Activated CD4-positive, alpha-beta T cell treated with anti-CD3 and anti-CD28 coated beads, Interleukin-2, amount 10 ng/mL, durations not matched to agents 7 days and 5 days (primary cell): ENCODE results near the gene NOXO1. TPM values are rescaled to one million over a fixed set of nuclear protein-coding genes. Genes with fewer than 3 reads are reported as not detected.

ENCODE experiments used
- CTCF ChIA-PET: fragments of 350-600 bp; sonication (Branson Sonifier 250); formaldehyde crosslinking; loops from one replicate; lab custom pipeline; 2021; ENCODE audit warnings: antibody characterized with exemption; lab: Charles Lee
- POLR2A ChIA-PET: fragments of 350-600 bp; sonication (Branson Sonifier 250); formaldehyde crosslinking; loops from one replicate; lab custom pipeline; 2021; ENCODE audit warnings: antibody characterized with exemption; lab: Charles Lee
- DNase-seq: peaks from one replicate; pipeline ENCODE4 v3.0.0-alpha.2; 2020
- H3K27ac Mint-ChIP-seq: one replicate; pipeline ENCODE4 v1.8.0; 2021; ENCODE audit warnings: mild to moderate bottlenecking, moderate library complexity, mixed read lengths
- H3K27me3 Mint-ChIP-seq: one replicate; pipeline ENCODE4 v1.8.0; 2021; ENCODE audit warnings: mixed read lengths
- H3K36me3 Mint-ChIP-seq: one replicate; pipeline ENCODE4 v1.8.0; 2021; ENCODE audit warnings: low read depth, mixed read lengths
- H3K4me1 Mint-ChIP-seq: one replicate; pipeline ENCODE4 v1.8.0; 2021; ENCODE audit warnings: mixed read lengths
- H3K4me3 Mint-ChIP-seq: one replicate; pipeline ENCODE4 v1.8.0; 2021; ENCODE audit warnings: mild to moderate bottlenecking, moderate library complexity, mixed read lengths
- H3K9me3 Mint-ChIP-seq: one replicate; pipeline ENCODE4 v1.8.0; 2021; ENCODE audit warnings: mixed read lengths
- total RNA-seq, 2 experiments: library from RNA; stranded (reverse); gene quantifications; one replicate each; pipeline ENCODE4 v1.2.3, GENCODE V29; 2021

Gene NOXO1
- total RNA-seq, 2 experiments from 2014 or later: 0.87 to 0.89 TPM

DNA sequence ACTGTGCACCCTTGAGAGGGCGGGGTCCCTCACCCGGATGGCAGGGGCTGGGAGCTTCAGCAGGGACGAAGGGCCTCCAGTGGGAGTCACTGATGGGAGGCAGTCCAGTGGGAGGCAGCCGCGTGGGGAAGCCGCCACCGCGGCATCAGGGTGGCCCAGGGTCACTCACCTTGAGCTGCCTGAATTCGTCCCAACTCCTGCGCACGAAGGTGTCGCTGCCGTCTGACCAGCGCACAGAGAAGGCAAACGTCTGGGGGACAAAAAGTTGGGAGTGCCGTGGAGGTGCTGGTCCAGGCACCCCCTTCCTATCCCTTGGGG, 540 bp downstream of the NOXO1 start:
- no peak for DNase-seq
- CTCF ChIA-PET: interaction anchor here (0.7 to 2.0 kb wide), 3 partner anchors 9 to 299 kb away, joined by 5 to 7 read pairs (median 5); partner anchors contain the start of gene TBL3
- Mint-ChIP-seq H3K9me3 (no peaks in the 10 kb centered on the region), H3K27me3 (peaks cover 31% of the 10 kb centered on the region), H3K36me3 (peaks cover 6% of the 10 kb centered on the region), H3K4me1 (peaks cover 16% of the 10 kb centered on the region), H3K27ac (no peak overlapping the region), H3K4me3 (no peak overlapping the region)
- POLR2A ChIA-PET: no interaction called here

DNA sequence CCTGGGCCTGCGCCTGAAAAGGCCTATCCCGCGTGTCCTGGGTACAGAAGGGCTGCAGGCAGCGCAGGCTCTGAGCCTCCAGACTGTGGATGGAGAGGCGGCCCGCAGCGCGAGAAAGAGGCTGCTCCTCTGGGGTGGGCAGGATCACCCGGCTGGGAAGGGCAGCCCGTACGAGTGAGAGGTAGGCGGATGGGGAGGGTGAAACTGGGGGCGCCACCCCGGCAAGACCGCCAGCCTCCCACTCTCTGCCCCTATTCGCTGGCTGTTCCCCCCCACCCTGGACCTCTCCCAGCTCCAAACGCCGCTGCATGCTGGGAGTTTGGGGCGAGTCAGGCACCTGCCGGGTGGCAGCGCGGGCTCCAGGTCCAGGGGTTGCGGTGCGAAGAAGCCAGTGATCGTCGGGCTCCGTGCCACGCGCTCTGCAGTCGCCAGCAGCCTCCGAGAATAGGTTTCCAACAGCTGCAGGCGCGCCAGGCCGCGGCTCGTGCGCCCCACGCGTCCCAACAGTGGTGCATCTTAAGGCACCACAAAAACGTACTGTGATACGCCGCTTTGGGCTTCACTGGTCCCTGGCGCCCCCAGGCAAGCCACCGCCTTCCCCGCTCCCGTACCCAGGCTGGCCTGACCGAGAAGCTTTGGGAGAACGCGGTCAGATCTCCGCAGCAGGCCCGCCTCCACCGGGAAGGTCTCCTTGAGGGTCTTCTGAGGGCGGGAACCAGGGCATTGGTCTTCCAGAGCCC, 1.1 kb downstream of the NOXO1 start:
- H3K4me3 Mint-ChIP-seq: no peak overlapping the region
- POLR2A ChIA-PET: no interaction called here
- DNase-seq: no peak
- H3K27ac Mint-ChIP-seq: no peak overlapping the region
- peaks cover 6% of the 10 kb centered on the region for H3K36me3 Mint-ChIP-seq
- H3K9me3 Mint-ChIP-seq: no peaks in the 10 kb centered on the region
- H3K27me3 Mint-ChIP-seq: peaks cover 31% of the 10 kb centered on the region
- H3K4me1 Mint-ChIP-seq: peaks cover 15% of the 10 kb centered on the region
- CTCF ChIA-PET: interaction anchor here (1.2 to 2.0 kb wide), 2 partner anchors 9 to 24 kb away, joined by 5 to 7 read pairs; partner anchors contain the start of gene TBL3

DNA sequence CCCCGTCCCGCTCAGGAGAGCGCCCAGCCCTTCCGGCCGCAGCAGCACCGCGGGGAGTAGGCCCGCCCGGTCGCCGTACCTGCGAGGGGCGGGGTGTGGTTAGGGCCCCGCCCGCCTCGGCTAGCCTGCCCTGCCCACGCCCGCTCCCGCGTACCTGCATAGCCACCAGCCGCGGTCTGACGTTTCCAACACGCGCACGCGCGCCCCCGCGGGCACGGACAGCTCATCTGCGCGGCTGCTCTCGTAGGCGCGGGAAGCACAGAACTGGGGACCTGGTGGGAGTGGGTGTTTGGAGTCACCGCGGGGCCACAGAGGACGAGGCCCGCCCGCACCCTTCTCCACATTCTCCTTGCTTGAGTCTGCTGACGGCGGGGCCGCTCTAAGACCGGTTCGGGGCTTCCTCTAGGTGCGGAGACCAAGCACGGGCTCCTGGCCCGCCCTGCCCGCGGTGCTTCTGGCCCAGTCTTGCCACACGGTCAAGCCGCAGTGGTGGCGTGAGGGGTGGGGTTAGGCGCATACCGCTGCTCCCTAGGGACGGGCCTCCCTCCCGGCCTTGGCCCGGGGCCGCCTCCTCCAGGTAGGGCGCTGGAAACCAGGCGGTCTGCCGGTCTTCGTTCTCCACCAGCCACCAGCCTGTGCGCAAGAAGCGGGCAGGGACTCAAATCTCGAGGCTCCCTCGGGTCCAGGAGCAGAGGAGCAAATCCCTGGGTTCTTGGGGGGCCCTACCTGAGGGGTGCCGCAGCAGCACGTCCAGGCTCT, 1.8 kb downstream of the NOXO1 start:
- ChIA-PET POLR2A (no interaction called here), CTCF (no interaction called here)
- DNase-seq: no peak
- Mint-ChIP-seq H3K4me3 (no peak overlapping the region), H3K27ac (no peak overlapping the region), H3K36me3 (peaks cover 6% of the 10 kb centered on the region), H3K4me1 (peaks cover 9% of the 10 kb centered on the region), H3K27me3 (peaks cover 31% of the 10 kb centered on the region), H3K9me3 (no peaks in the 10 kb centered on the region)

DNA sequence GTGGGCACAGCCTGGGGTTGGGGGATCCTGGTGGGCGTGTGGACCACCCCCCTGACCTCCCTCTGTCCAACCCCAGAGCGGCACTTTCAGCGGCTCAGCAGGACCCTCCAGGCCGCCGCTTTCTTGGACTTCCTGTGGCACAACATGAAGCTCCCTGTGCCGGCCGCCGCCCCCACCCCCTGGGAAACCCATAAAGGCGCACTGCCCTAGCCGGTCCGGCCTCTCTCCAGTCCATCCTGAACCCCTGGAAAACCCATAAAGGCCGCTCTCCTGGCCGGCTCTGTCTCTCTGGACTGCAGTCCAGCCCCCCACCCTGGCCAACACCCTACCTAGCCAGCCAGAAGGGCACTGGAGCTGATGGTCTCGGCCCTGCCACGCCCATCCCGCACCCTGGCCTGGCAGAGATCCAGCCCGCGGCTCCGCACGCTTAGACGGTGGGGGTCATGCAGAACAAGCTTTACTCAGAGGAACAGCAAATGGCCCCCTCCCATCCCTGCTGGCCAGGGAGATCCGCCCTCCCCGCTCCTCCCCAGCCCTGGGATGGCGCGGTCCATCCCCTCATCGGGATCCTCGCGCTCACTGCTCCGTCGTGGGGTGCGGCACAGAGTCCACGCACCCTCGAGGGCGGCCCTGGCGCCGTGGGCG, 2.7 kb downstream of the NOXO1 start:
- H3K27me3 Mint-ChIP-seq: peaks cover 31% of the 10 kb centered on the region
- ChIA-PET CTCF (interaction anchor here (0.8 kb wide), 2 partner anchors 14 to 162 kb away, joined by 3 to 4 read pairs; partner anchors contain the start of gene RPS2), POLR2A (no interaction called here)
- peaks cover 9% of the 10 kb centered on the region for H3K4me1 Mint-ChIP-seq
- no peak overlapping the region for H3K27ac Mint-ChIP-seq
- no peak overlapping the region for H3K4me3 Mint-ChIP-seq
- no peaks in the 10 kb centered on the region for H3K9me3 Mint-ChIP-seq
- DNase-seq: no peak
- peaks cover 6% of the 10 kb centered on the region for H3K36me3 Mint-ChIP-seq

DNA sequence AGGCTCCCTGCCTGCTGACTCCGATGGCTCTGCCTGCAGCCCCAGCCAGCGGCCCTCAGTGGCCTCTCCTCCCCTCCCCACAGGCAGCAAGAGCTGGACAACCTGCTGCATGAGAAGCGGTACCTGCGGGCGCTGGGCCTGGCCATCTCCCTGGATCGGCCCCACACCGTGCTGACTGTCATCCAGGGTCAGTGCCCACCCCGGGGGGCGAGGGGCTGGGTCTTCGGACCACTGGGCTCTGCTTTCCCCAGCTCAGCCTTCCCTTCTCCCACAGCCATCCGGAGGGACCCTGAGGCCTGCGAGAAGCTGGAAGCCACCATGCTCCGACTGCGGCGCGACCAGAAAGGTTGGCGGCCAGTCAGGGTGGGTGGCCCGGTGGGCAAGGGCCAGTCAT, 3.4 kb downstream of the NOXO1 start:
- Mint-ChIP-seq H3K9me3 (no peaks in the 10 kb centered on the region), H3K27ac (no peak overlapping the region), H3K27me3 (peaks cover 27% of the 10 kb centered on the region), H3K36me3 (peaks cover 6% of the 10 kb centered on the region), H3K4me3 (no peak overlapping the region), H3K4me1 (peaks cover 7% of the 10 kb centered on the region)
- ChIA-PET CTCF (interaction anchor here (0.8 kb wide), 1 partner anchor 13 kb away, joined by 4 read pairs; the partner anchor contains the start of gene RPS2), POLR2A (no interaction called here)
- no peak for DNase-seq

DNA sequence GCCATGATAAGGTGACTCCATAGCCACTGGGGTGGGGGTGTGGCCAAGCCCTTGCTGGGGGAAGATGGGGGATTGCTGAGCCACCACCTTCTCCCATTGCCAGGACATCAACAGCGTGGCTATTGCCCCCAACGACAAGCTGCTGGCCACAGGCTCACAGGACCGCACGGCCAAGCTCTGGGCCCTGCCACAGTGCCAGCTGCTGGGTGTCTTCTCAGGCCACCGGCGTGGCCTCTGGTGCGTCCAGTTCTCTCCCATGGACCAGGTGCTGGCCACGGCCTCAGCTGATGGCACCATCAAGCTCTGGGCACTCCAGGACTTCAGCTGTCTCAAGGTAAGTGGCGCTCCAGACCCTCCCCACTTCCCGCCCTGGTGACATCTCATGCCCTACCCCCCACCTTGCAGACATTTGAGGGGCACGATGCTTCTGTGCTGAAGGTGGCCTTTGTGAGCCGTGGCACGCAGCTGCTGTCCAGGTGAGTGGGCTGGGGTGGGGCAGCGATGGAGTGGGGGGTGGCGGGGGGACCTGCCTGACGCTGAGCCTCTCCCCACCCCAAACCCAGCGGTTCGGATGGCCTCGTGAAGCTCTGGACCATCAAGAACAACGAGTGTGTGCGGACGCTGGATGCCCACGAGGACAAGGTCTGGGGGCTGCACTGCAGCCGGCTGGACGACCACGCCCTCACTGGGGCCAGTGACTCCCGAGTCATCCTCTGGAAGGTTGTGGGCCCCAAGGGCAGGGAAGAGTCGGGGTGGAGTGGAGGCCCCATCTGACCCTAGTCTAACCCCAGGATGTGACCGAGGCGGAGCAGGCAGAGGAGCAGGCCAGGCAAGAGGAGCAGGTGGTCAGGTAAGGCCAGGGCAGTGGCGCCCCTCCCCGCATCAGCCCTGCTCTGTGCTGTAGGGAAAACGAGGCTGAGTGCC, 4.1 kb downstream of the NOXO1 start:
- Mint-ChIP-seq H3K4me1 (peaks cover 6% of the 10 kb centered on the region), H3K36me3 (peaks cover 6% of the 10 kb centered on the region), H3K27ac (no peak overlapping the region), H3K9me3 (no peaks in the 10 kb centered on the region), H3K27me3 (peaks cover 21% of the 10 kb centered on the region), H3K4me3 (no peak overlapping the region)
- POLR2A ChIA-PET: no interaction called here
- DNase-seq: no peak
- CTCF ChIA-PET: no interaction called here

DNA sequence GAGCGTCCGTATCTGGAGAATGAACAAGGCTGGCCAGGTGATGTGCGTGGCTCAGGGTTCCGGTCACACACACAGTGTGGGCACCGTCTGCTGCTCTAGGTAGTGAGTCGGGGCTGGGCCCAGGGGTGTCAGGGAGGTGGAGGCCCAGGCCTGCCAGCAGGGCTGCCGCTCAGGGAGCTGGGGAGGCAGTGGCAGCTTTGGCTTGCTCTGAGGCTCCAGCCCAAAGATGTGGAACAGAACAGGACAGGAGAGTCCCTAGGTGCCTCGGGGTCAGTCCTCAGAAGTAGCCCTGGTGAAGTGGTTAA, 5.1 kb downstream of the NOXO1 start:
- ChIA-PET POLR2A (no interaction called here), CTCF (no interaction called here)
- no peak overlapping the region for H3K27ac Mint-ChIP-seq
- H3K9me3 Mint-ChIP-seq: no peaks in the 10 kb centered on the region
- H3K27me3 Mint-ChIP-seq: peaks cover 11% of the 10 kb centered on the region
- H3K36me3 Mint-ChIP-seq: peaks cover 9% of the 10 kb centered on the region
- DNase-seq: no peak
- no peak overlapping the region for H3K4me3 Mint-ChIP-seq
- peaks cover 14% of the 10 kb centered on the region for H3K4me1 Mint-ChIP-seq

DNA sequence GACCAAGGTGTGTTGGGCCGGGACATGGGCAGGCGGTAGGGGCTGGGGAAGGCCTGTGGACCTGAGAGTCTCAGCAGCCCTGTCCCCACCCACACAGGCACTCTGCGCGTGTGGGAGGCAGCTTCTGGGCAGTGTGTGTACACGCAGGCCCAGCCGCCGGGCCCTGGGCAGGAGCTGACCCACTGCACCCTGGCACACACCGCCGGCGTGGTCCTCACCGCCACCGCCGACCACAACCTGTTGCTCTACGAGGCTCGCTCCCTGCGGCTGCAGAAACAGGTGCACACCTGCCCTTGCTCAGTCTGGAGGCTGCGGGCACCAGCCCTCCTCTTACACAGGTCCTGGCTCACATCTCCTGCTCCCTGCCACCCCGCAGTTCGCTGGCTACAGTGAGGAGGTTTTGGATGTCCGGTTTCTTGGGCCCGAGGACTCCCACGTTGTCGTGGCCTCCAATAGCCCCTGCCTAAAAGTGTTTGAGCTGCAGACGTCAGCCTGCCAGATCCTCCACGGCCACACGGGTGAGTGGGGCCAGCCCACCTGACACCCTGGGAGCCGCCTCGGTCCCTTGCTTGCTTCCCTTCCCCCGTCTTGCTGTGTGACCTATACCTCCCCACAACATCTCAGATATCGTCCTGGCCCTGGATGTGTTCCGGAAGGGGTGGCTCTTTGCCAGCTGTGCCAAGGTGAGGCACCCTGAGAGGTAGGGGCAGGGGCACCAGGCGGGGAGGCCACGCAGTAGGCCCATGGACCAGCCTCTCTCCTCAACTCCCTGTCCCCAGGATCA, 5.6 kb downstream of the NOXO1 start:
- CTCF ChIA-PET: no interaction called here
- H3K36me3 Mint-ChIP-seq: peaks cover 9% of the 10 kb centered on the region

DNA sequence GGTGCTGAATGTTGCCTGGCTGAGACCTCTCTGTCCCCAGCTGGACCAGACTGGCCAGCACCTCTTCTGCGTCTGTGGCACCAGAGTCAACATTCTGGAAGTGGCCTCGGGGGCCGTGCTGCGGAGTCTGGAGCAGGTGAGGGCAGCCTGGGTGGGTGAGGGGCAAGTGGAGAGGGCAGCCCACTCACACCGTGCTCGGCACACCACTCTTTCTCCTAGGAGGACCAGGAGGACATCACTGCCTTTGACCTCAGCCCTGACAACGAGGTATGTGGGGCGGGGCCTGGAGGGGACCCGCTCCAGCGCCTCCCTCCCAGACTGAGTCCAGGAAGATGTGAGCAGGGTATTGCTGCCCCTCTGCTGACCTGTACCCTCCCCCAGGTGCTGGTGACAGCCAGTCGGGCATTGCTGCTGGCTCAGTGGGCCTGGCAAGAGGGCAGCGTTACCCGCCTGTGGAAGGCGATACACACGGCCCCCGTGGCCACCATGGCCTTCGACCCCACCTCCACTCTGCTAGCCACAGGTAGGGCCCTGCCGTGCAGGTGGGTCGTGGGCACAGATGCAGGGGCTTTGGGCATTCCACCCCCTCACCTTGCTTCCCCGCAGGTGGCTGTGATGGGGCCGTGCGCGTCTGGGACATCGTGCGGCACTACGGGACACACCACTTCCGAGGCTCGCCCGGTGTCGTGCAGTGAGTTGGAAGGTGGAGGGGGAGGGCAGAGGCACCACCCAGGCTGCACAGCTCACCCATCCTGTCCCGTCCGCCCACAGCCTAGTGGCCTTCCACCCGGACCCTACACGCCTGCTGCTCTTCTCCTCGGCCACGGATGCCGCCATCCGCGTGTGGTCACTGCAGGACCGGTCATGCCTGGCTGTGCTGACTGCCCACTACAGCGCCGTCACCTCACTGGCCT, 6.9 kb downstream of the NOXO1 start:
- ChIA-PET POLR2A (no interaction called here), CTCF (no interaction called here)
- H3K27ac Mint-ChIP-seq: no peak overlapping the region

More for the DNA sequence above, 5.6 kb downstream of the NOXO1 start:
- Mint-ChIP-seq H3K4me1 (peaks cover 19% of the 10 kb centered on the region), H3K27me3 (peaks cover 5% of the 10 kb centered on the region), H3K4me3 (no peak overlapping the region), H3K9me3 (no peaks in the 10 kb centered on the region), H3K27ac (no peak overlapping the region)
- POLR2A ChIA-PET: no interaction called here
- no peak for DNase-seq

DNA sequence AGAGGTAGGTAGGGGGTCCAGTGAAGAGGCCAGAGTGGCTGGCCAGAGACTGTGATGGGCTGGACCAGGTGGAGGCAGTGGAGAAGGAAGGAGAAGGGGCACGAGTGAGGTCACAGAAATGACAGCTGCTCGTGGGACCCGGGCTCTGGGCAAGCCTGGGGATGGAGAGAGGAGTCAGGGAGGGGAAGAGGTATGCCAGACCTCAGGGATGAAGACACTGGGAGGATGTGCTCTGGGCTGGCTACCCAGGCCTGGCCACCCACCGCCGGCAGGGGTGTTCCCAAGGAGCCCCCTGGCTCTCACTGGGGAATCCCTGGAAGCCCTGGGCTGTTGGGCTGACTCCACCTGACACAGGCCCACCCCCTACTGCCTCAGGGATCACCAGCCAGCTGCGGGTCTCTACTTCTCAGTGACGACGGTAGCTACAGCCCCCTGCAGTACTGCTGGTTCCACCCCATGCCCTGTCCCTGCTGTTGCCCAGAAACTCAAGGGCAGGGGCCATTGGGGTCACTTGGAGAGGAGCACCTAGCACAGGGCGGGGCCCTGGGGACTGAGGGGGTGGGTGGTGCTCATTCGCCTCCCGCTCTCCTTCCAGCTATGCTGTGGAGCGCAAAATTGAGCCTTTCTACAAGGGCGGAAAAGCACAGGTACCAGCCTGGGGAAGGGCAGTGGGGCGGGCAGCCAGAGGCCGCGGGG, 7.7 kb downstream of the NOXO1 start:
- H3K9me3 Mint-ChIP-seq: no peaks in the 10 kb centered on the region
- ChIA-PET POLR2A (no interaction called here), CTCF (no interaction called here)
- peaks cover 7% of the 10 kb centered on the region for H3K36me3 Mint-ChIP-seq
- no peaks in the 10 kb centered on the region for H3K27me3 Mint-ChIP-seq
- H3K27ac Mint-ChIP-seq: peak overlapping the region; percentile 62
- DNase-seq: no peak
- peaks cover 21% of the 10 kb centered on the region for H3K4me1 Mint-ChIP-seq
- H3K4me3 Mint-ChIP-seq: peak overlapping the region; percentile 48

More for the DNA sequence above, 6.9 kb downstream of the NOXO1 start:
- no peaks in the 10 kb centered on the region for H3K9me3 Mint-ChIP-seq
- no peak overlapping the region for H3K4me3 Mint-ChIP-seq
- DNase-seq: no peak
- H3K36me3 Mint-ChIP-seq: peaks cover 8% of the 10 kb centered on the region
- H3K4me1 Mint-ChIP-seq: peaks cover 21% of the 10 kb centered on the region
- no peaks in the 10 kb centered on the region for H3K27me3 Mint-ChIP-seq

DNA sequence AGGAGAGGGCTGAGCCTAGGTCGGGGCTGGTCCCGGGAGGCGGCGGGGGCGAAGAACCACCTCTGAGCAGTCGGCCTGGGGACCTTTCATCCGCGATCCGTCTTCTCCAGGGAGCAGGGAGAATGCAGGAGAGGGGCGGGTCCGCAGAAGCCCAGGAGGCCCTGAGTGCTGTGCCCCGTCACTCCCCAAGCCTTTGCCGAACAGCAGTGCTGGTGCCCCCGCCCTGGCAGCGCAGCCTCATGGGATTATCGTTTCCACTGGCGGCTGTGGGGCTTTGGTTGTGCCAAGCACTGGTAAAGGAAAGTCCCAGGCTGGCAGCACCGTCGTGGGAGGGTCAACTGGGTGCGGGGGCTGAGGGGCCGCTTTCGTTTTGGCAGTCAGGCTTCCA, 8.8 kb downstream of the NOXO1 start:
- POLR2A ChIA-PET: no interaction called here
- H3K4me1 Mint-ChIP-seq: peaks cover 21% of the 10 kb centered on the region
- H3K27me3 Mint-ChIP-seq: no peaks in the 10 kb centered on the region
- peaks cover 7% of the 10 kb centered on the region for H3K36me3 Mint-ChIP-seq
- DNase-seq: no peak
- no peaks in the 10 kb centered on the region for H3K9me3 Mint-ChIP-seq
- H3K4me3 Mint-ChIP-seq: peak overlapping the region; percentile 91
- peak overlapping the region; percentile 99 for H3K27ac Mint-ChIP-seq
- CTCF ChIA-PET: no interaction called here
